Subcutaneous abdominal adipose tissue (tissue), 5 donors: ENCODE measurements around the gene RBMX2.
"Not testable (repeated sequence)": the region's sequence is repeated elsewhere in the genome, so short reads cannot be mapped to it uniquely, and the experiment has no call there.

Source experiments
- H3K27ac ChIP-seq: one replicate; pipeline ENCODE4 v1.7.0; 2013; ENCODE audit warnings: low read depth, mild to moderate bottlenecking, inconsistent platforms, low read length, moderate library complexity
- H3K27me3 ChIP-seq, 5 donors: one replicate each; pipeline ENCODE4 v1.7.0; 2013; ENCODE audit warnings: low read length in 5 of 5, inconsistent platforms in 1 of 5; ENCODE audit not compliant: control insufficient read depth in 5 of 5, insufficient read depth in 4 of 5
- H3K36me3 ChIP-seq, 5 donors: one replicate each; pipeline ENCODE4 v1.7.0; 2013; ENCODE audit warnings: low read length in 5 of 5; ENCODE audit not compliant: control insufficient read depth in 5 of 5, insufficient read depth in 5 of 5
- H3K4me1 ChIP-seq, 5 donors: one replicate each; pipeline ENCODE4 v1.7.0; 2013; ENCODE audit warnings: low read length in 5 of 5, mild to moderate bottlenecking in 3 of 5, moderate library complexity in 1 of 5; ENCODE audit not compliant: control insufficient read depth in 5 of 5, insufficient read depth in 5 of 5
- H3K4me3 ChIP-seq, 5 donors: one replicate each; pipeline ENCODE4 v1.7.0; 2013; ENCODE audit warnings: low read length in 5 of 5, low read depth in 1 of 5
- H3K9ac ChIP-seq, 5 donors: one replicate each; pipeline ENCODE4 v1.7.0; 2013; ENCODE audit warnings: low read length in 5 of 5, mild to moderate bottlenecking in 4 of 5, moderate library complexity in 3 of 5
- H3K9me3 ChIP-seq, 5 donors: one replicate each; pipeline ENCODE4 v1.7.0; 2013; ENCODE audit warnings: low read length in 5 of 5; ENCODE audit not compliant: control insufficient read depth in 5 of 5
- donor health status: healthy.
- donor health status: healthy.
- donor health status: healthy.
- donor health status: healthy.
- donor health status: healthy.

The RBMX2 gene

DNA sequence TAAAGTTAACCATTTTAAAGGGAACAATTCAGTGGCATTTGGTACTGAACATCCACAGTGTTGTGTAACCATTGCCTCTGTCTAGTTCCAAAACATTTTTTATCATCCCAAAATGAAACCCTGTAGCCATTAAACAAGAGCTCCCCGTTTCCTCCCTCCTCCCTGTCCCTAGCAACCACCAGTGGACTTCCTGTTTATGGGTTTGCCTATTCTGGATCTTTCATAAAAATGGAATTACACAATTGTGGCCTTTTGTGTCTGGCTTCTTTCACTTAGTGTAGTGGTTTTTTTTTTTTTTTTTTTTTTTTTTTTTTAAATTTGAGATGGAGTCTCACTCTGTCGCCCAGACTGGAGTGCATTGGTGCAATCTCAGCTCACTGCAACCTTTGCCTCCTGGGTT lies 11.6 kb downstream of the RBMX2 start:
- Histone ChIP-seq H3K4me3 (no peak overlapping the region), H3K9me3 (no peaks in the 10 kb centered on the region), H3K27me3 (peaks cover 0 to 4% (median 0%) of the 10 kb centered on the region in 5 donors), H3K27ac (no peak overlapping the region), H3K9ac (no peak overlapping the region), H3K4me1 (no peaks in the 10 kb centered on the region), H3K36me3 (peaks cover 2 to 35% (median 25%) of the 10 kb centered on the region in 5 donors)

DNA sequence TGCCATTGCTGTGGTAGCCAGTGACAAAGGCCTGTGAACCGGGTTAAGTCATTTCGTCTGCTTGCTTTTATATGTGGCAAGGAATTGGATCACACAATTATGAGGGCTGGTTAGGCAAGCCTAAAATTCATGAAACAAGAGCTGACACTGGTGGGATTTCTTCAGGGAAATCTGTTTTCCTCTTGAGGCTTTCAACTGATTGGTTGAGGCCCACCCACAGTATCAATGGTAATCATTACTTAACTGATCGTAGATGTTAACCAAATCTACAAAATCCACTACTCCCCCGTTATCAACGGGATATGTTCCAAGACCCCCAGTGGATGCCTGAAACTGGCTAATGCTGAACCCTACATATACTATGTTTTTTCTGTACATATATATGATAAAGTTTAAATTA lies 13.0 kb downstream of the RBMX2 start:
- Histone ChIP-seq H3K27me3 (peaks cover 0 to 4% (median 0%) of the 10 kb centered on the region in 5 donors), H3K4me1 (no peaks in the 10 kb centered on the region), H3K9me3 (no peaks in the 10 kb centered on the region), H3K4me3 (no peak overlapping the region), H3K9ac (no peak overlapping the region), H3K36me3 (peaks cover 0 to 28% (median 17%) of the 10 kb centered on the region in 5 donors), H3K27ac (no peak overlapping the region)

DNA sequence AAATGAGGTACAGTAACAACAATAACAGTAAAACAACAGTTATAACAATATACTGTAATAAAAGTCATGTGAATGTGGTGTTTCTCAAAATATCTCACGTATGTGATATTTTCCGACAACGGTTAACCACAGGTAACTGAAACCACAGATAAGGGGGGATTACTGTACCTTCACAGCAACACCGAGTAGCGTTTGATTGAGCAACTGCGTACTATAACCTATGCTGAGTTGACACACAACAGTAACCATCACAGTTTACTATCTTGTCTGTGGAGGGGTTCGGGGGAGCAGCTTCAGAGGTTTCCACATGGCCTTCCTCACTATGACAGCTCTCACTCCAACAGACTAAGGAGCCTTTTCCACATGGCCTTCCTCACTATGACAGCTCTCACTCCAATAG lies 13.4 kb downstream of the RBMX2 start:
- H3K9ac ChIP-seq: no peak overlapping the region
- H3K27me3 ChIP-seq: peaks cover 0 to 4% (median 0%) of the 10 kb centered on the region in 5 donors
- H3K36me3 ChIP-seq: peaks cover 0 to 26% (median 14%) of the 10 kb centered on the region in 5 donors
- no peak overlapping the region for H3K4me3 ChIP-seq
- no peaks in the 10 kb centered on the region for H3K9me3 ChIP-seq
- no peaks in the 10 kb centered on the region for H3K4me1 ChIP-seq
- H3K27ac ChIP-seq: no peak overlapping the region

DNA sequence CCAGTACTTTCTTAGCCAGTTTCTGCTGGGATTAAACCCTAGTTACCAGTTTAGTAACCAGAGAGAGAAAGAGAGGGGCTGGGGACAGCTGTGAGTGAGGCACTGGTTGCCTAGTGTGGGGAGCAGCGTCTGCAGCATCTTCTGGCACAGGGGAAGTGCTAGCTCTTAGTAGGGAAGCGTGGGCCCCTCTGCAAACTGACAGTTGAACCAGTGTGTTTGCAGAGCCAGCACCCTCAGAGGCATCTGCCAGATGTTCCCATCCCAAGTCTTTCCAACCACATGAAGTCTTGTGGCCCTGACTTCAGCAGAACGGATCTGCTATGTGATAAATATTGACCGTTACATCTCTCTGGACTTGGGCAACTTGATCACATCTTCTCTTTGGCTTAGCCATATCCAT lies 15.0 kb downstream of the RBMX2 start:
- Histone ChIP-seq H3K4me3 (no peak overlapping the region), H3K27ac (no peak overlapping the region), H3K9ac (no peak overlapping the region), H3K9me3 (no peaks in the 10 kb centered on the region), H3K27me3 (peaks cover 0 to 4% (median 0%) of the 10 kb centered on the region in 5 donors), H3K36me3 (peaks cover 0 to 14% (median 5%) of the 10 kb centered on the region in 5 donors), H3K4me1 (no peaks in the 10 kb centered on the region)

DNA sequence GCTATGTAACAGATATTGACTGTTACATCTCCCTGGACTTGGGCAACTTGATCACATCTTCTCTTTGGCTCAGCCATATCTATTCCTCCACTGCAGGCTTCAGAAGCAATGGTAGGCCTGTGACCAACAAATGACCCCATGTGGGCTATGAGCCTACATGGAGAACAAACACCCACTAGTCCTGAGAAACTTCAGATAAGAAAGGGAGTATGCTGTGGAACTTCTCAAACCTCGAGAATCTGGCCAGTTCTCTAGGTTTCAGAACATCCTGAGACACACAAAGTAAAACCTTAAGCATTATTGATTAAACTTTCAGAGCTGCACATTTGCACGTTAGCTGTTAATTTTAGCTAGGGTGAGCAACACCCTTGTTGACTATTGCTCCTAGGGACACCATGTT lies 16.3 kb downstream of the RBMX2 start:
- Histone ChIP-seq H3K4me3 (no peak overlapping the region), H3K9me3 (no peaks in the 10 kb centered on the region), H3K4me1 (no peaks in the 10 kb centered on the region), H3K9ac (no peak overlapping the region), H3K27ac (no peak overlapping the region), H3K27me3 (peaks cover 0 to 4% (median 0%) of the 10 kb centered on the region in 5 donors), H3K36me3 (peaks cover 0 to 6% (median 0%) of the 10 kb centered on the region in 5 donors)

DNA sequence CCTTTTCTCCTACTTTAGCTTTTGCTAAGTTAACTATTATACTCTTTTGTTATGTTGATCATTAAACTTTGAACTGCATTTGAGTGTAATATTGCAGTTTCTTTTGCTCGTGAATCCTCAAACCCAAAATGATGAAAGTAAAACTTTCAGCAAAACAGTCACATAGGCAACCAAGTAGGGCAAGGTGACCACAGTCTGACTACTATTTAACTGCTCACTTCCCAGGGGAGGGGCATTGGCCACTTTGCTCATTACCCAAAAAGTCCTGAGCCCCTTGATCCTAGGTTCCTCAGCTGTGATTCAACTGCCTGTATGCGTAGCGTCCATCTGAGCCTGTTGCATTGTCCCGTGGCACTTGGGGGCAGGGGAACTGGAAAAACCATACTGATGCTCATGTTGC lies 17.0 kb downstream of the RBMX2 start:
- no peaks in the 10 kb centered on the region for H3K9me3 ChIP-seq
- H3K9ac ChIP-seq: no peak overlapping the region
- no peaks in the 10 kb centered on the region for H3K4me1 ChIP-seq
- H3K36me3 ChIP-seq: peaks cover 0 to 6% (median 0%) of the 10 kb centered on the region in 5 donors
- no peak overlapping the region for H3K4me3 ChIP-seq
- peaks cover 0 to 4% (median 0%) of the 10 kb centered on the region in 5 donors for H3K27me3 ChIP-seq
- H3K27ac ChIP-seq: no peak overlapping the region

DNA sequence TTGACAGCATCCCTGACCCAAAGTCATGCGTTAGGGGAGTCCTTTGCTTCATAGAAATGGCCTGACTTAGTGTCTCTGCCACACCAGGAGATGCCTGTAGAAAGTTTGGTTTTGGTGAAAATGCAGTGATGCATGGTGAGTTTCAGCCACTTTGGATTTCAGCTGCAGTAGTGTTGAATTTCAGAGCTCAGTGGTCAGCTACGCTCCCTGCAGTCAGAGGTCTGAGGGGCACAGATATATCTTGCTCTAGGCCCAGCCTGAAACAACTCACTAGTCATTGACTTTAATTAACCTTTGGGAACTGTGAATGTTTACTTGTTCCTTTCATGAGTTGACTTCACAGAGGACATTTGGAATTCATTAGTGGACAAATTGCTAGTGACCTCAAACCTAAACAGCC lies 17.5 kb downstream of the RBMX2 start:
- no peak overlapping the region for H3K27ac ChIP-seq
- H3K4me1 ChIP-seq: no peaks in the 10 kb centered on the region
- no peaks in the 10 kb centered on the region for H3K9me3 ChIP-seq
- H3K27me3 ChIP-seq: peaks cover 0 to 4% (median 0%) of the 10 kb centered on the region in 5 donors
- H3K36me3 ChIP-seq: peaks cover 0 to 3% (median 0%) of the 10 kb centered on the region in 5 donors
- no peak overlapping the region for H3K4me3 ChIP-seq
- H3K9ac ChIP-seq: no peak overlapping the region

DNA sequence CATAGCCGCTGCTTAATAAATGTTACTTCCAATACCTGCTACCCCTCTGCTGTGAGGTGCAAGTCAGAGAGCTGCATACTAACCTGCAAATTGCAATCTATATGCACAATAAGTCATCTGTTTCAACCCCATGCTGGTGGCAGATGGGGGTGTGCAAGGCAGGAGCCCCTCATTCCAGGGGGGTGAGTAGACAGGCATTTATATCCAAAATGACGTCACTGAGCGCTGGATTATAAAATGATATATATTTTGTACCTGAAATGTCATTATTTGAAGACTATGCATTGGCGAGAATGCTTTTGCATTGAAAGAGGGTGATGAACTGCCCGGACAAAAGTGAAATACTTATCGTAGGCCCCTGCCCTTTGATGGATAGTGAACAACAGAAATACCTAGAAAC lies 24.7 kb downstream of the RBMX2 start:
- Histone ChIP-seq H3K27me3 (peaks cover 0 to 5% (median 2%) of the 10 kb centered on the region in 5 donors), H3K4me1 (no peaks in the 10 kb centered on the region), H3K9ac (no peak overlapping the region), H3K27ac (no peak overlapping the region), H3K4me3 (no peak overlapping the region), H3K36me3 (no peaks in the 10 kb centered on the region), H3K9me3 (peaks cover 0 to 8% (median 6%) of the 10 kb centered on the region in 5 donors)

DNA sequence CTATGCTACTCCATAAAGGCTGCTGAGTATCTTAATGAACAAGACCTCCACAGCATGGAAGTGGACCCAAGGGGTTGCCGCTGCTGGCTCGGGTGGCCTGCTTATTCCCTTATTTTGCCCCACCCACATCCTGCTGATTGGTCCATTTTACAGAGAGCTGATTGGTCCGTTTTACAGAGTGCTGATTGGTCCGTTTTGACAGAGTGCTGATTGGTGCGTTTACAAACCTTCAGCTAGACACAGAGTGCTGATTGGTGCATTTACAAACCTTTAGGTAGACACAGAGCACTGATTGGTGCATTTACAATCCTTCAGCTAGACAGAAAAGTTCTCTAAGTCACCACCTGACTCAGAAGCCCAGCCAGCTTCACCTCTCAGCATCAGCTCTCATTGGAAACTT lies 27.4 kb downstream of the RBMX2 start:
- not testable (repeated sequence) for H3K4me1 ChIP-seq, H3K4me3 ChIP-seq, H3K27me3 ChIP-seq, H3K9me3 ChIP-seq, H3K36me3 ChIP-seq, H3K9ac ChIP-seq, H3K27ac ChIP-seq

DNA sequence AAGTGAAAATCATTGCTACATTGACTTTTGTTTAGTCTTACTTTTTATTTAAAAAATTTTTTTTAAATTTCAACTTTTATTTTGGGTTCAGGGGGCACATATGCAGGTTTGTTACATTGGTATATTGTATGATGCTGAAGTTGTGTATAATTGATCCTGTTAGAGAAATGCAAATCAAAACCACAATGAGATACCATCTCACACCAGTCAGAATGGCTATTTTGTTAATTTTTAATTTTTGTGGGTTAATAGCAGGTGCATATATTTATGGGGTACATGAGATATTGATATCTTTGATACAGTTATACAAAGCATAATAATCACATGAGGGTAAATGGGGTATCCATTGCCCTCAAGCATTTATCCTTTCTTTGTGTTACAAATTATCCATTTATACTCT lies 34.1 kb downstream of the RBMX2 start:
- no peak overlapping the region for H3K9ac ChIP-seq
- H3K27me3 ChIP-seq: peaks cover 0 to 6% (median 0%) of the 10 kb centered on the region in 5 donors
- peaks cover 0 to 16% (median 9%) of the 10 kb centered on the region in 5 donors for H3K9me3 ChIP-seq
- no peak overlapping the region for H3K4me3 ChIP-seq
- no peaks in the 10 kb centered on the region for H3K36me3 ChIP-seq
- H3K27ac ChIP-seq: no peak overlapping the region
- no peaks in the 10 kb centered on the region for H3K4me1 ChIP-seq

DNA sequence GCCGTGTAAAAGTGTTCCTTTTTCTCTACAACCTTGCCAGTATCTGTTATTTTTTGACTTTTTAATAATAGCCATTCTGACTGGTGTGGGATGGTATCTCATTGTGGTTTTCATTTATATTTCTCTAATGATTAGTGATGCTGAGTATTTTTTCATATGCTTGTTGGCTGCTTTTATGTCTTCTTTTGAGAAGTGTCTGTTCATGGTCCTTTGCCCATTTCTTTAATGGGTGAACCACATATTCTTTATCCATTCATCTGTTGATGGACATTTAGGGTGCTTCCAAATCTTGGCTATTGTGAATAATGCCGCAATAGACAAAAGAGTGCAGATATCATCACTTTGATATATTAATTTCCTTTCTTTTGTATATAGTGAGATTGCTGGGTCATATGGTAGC lies 36.2 kb downstream of the RBMX2 start:
- H3K27ac ChIP-seq, H3K4me3 ChIP-seq, H3K9ac ChIP-seq, H3K4me1 ChIP-seq, H3K27me3 ChIP-seq, H3K36me3 ChIP-seq: not testable (repeated sequence)
- peaks cover 0 to 16% (median 9%) of the 10 kb centered on the region in 5 donors for H3K9me3 ChIP-seq
